HCT116 (cell line): ENCODE data around the gene CFAP46. TPM values are rescaled to one million over a fixed set of nuclear protein-coding genes. Genes with fewer than 3 reads are reported as not detected.

Experiments
- ATAC-seq: fragments of 200-7000 bp; cut with Tn5 transposase; 2 replicates; pipeline ENCODE4 v1.9.1; 2020; ENCODE audit warnings: mild to moderate bottlenecking, moderate library complexity
- BruUV-seq: library from RNA; stranded (reverse); fragments of 400-500 nt; replicated peaks from 2 replicates; lab custom pipeline; 2021; lab: Mats Ljungman, UMichigan
- CTCF ChIA-PET: fragments of 300-600 bp; sonication (Branson Sonifier 250); formaldehyde crosslinking; loops from one replicate; lab custom pipeline; 2021; ENCODE audit warnings: antibody characterized with exemption; lab: Charles Lee
- POLR2A ChIA-PET: fragments of 300-600, 350-600 bp; sonication (Branson Sonifier 250); formaldehyde crosslinking; loops from one replicate; lab custom pipeline; 2021; ENCODE audit warnings: antibody characterized with exemption; lab: Charles Lee
- RAD21 ChIA-PET, 2 experiments: fragments of 300-600 bp; sonication (Branson Sonifier 250); formaldehyde crosslinking; loops; one replicate each; lab custom pipeline; 2023; ENCODE audit warnings: low total read pairs in 2 of 2; ENCODE audit not compliant: uncharacterized antibody in 2 of 2, unreplicated experiment in 2 of 2, low non-redundant PET in 1 of 2; lab: Charles Lee
- DNase-seq: peaks from one replicate; pipeline ENCODE4 v3.0.0-alpha.2; 2010; ENCODE audit warnings: low read depth, low spot score
- H2AFZ ChIP-seq: fragments of 200-600 bp; shearing (Covaris generic), sonication (generic); 2 replicates; pipeline ENCODE4 v1.6.1; 2017; ENCODE audit warnings: low read depth, mixed run types, mixed read lengths, antibody characterized with exemption, low read length; ENCODE audit not compliant: poor library complexity, severe bottlenecking
- H3K27ac ChIP-seq: 2 replicates; pipeline ENCODE4 v1.5.1; 2012; ENCODE audit warnings: low read depth, low read length
- H3K27me3 ChIP-seq: fragments of 200-600 bp; sonication (generic); 2 replicates; pipeline ENCODE4 v1.6.1; 2016; ENCODE audit warnings: mixed run types, low read length, mixed read lengths; ENCODE audit not compliant: insufficient read depth
- H3K36me3 ChIP-seq, 2 experiments: fragments of 200-500 bp in 1 of 2; fragments of 200-600 bp in 1 of 2; sonication (Bioruptor generic) in 1 of 2; sonication (generic) in 1 of 2; 2 replicates each; pipeline versions ENCODE4 v1.5.1 to v1.6.1; 2014 to 2016; ENCODE audit warnings: low read length in 2 of 2, inconsistent platforms in 1 of 2, mixed read lengths in 1 of 2, mixed run types in 1 of 2; ENCODE audit not compliant: insufficient read depth in 2 of 2, control insufficient read depth in 1 of 2
- H3K4me1 ChIP-seq, 2 experiments: fragments of 200-600 bp in 1 of 2; sonication (generic) in 1 of 2; 2 replicates each; pipeline versions ENCODE4 v1.5.1 to v1.6.1; 2012 to 2017; ENCODE audit warnings: low read length in 2 of 2, inconsistent platforms in 1 of 2, mild to moderate bottlenecking in 1 of 2, mixed read lengths in 1 of 2, mixed run types in 1 of 2, moderate library complexity in 1 of 2; ENCODE audit not compliant: insufficient read depth in 2 of 2, control insufficient read depth in 1 of 2
- H3K4me2 ChIP-seq: fragments of 200-600 bp; sonication (generic); 2 replicates; pipeline ENCODE4 v1.6.1; 2017; ENCODE audit warnings: mixed run types, low read length, mixed read lengths
- H3K4me3 ChIP-seq, 2 experiments: fragments of 200-600 bp in 1 of 2; sonication (generic) in 1 of 2; replicated peaks in 1 of 2; 2 replicates each; pipeline ENCODE4 v1.5.1; 2011 to 2016; ENCODE audit warnings: low read length in 2 of 2, control low read depth in 1 of 2, low read depth in 1 of 2, mild to moderate bottlenecking in 1 of 2, mixed read lengths in 1 of 2, mixed run types in 1 of 2
- H3K79me2 ChIP-seq: fragments of 200-600 bp; sonication (generic); 2 replicates; pipeline ENCODE4 v1.6.1; 2017; ENCODE audit warnings: mild to moderate bottlenecking, mixed run types, low read length, moderate library complexity, mixed read lengths; ENCODE audit not compliant: insufficient read depth
- H3K9ac ChIP-seq: fragments of 200-600 bp; sonication (generic); 2 replicates; pipeline ENCODE4 v1.6.1; 2016; ENCODE audit warnings: low read length, mixed read lengths
- H3K9me2 ChIP-seq: fragments of 200-600 bp; sonication (generic), shearing (Covaris generic); 2 replicates; pipeline ENCODE4 v1.6.1; 2017; ENCODE audit warnings: mixed run types, mild to moderate bottlenecking, moderate library complexity; ENCODE audit not compliant: insufficient read depth
- H3K9me3 ChIP-seq, 2 experiments: fragments of 200-500 bp in 1 of 2; fragments of 200-600 bp in 1 of 2; sonication (Bioruptor generic) in 1 of 2; sonication (generic) in 1 of 2; 2 replicates each; pipeline ENCODE4 v1.6.1; 2014 to 2017; ENCODE audit warnings: low read length in 2 of 2, mixed read lengths in 2 of 2, inconsistent platforms in 1 of 2, low read depth in 1 of 2, mild to moderate bottlenecking in 1 of 2, mixed run types in 1 of 2, moderate library complexity in 1 of 2; ENCODE audit not compliant: control insufficient read depth in 1 of 2, insufficient read depth in 1 of 2
- H4K20me1 ChIP-seq: fragments of 200-600 bp; sonication (generic), shearing (Covaris generic); 2 replicates; pipeline ENCODE4 v1.6.1; 2017; ENCODE audit warnings: mixed run types, mild to moderate bottlenecking, moderate library complexity; ENCODE audit not compliant: insufficient read depth
- ELF1 ChIP-seq: IDR thresholded peaks from 2 replicates; pipeline ENCODE4 v1.6.1; 2012; ENCODE audit warnings: low read depth, borderline replicate concordance
- POLR2AphosphoS5 ChIP-seq: IDR thresholded peaks from 2 replicates; pipeline ENCODE4 v1.6.1; 2011; ENCODE audit warnings: mild to moderate bottlenecking, low read depth, low read length, moderate library complexity
- RAD21 ChIP-seq: IDR thresholded peaks from 2 replicates; pipeline ENCODE4 v1.6.1; 2012; ENCODE audit warnings: low read depth, mild to moderate bottlenecking
- SP1 ChIP-seq: IDR thresholded peaks from 2 replicates; pipeline ENCODE4 v1.6.1; 2012; ENCODE audit warnings: low read depth
- TCF7L2 ChIP-seq: IDR thresholded peaks from 2 replicates; pipeline ENCODE4 v1.7.0; 2011; ENCODE audit warnings: borderline replicate concordance, inconsistent platforms; ENCODE audit not compliant: insufficient read depth, insufficient read length; ENCODE audit errors: extremely low read depth
- intact Hi-C: fragments of 100-400 bp; cut with micrococcal nuclease; formaldehyde crosslinking; loops from 2 replicates; pipeline ENCODE4 v1.10.0; 2022
- total RNA-seq: library from RNA; stranded (reverse); gene quantifications from one replicate; pipeline ENCODE4 v1.2.1, GENCODE V29; 2021; ENCODE audit not compliant: unreplicated experiment
- TF ChIP-seq, protein P1 (sequence below): IDR thresholded peaks from 2 replicates; pipeline ENCODE4 v1.6.1; 2012
- TF ChIP-seq, protein P2 (sequence below): IDR thresholded peaks from 2 replicates; pipeline ENCODE4 v1.6.1; 2011; ENCODE audit warnings: mild to moderate bottlenecking, low read length, moderate library complexity; ENCODE audit not compliant: insufficient replicate concordance; ENCODE audit errors: extremely low read depth

The CFAP46 gene
- total RNA-seq, 1 experiment from 2014 or later = 1.4 TPM

DNA sequence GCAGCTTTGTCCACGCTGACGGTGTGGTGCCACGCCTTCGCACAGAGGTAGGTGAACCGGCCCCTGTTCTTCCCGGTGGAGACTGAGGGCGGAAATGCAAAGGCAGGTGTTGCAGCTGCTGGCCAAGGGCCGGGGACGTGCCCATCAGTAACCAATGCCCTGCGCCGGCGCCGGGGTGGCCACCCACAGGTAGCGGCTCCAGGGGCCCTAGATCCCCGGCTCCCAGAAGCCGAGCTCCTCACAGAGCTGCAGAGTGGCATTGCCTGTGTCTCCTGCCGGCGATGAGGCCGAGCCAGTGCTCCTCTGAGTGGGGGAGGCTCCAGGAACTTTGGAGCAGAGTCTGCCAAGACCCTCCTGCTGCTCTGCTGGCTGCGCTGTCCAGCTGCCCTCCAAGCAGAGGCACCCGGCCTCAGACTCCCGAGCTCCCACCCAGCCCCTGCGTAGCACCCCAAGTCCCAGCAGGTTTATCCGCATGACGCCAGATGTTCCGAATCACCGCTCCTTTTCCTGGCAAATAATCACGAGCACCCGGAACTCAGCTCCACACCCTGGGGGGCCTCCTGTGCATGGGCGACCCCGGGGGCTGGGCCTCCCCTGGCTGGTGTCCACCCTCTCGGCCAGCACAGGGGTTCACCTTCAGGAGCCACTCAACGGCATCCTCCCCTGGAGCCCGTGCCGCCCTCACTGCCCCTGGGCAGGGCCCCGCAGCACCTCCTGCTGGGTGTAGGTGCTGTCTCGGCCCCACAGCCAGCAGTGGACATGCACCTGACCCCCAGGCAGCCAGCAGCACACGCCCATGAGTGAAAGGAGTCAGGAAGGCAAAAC lies 22.1 kb downstream of the CFAP46 start:
- no peak overlapping the region for H2AFZ ChIP-seq
- H3K27ac ChIP-seq = no peak overlapping the region
- no peaks in the 10 kb centered on the region for H3K9me2 ChIP-seq
- ATAC-seq (no peak), DNase-seq (no peak)
- TF ChIP-seq, protein P1, sequence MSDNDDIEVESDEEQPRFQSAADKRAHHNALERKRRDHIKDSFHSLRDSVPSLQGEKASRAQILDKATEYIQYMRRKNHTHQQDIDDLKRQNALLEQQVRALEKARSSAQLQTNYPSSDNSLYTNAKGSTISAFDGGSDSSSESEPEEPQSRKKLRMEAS = no peak
- TF ChIP-seq SP1 (no peak), POLR2AphosphoS5 (no peak), RAD21 (no peak), TCF7L2 (no peak), ELF1 (no peak)
- TF ChIP-seq, protein P2, sequence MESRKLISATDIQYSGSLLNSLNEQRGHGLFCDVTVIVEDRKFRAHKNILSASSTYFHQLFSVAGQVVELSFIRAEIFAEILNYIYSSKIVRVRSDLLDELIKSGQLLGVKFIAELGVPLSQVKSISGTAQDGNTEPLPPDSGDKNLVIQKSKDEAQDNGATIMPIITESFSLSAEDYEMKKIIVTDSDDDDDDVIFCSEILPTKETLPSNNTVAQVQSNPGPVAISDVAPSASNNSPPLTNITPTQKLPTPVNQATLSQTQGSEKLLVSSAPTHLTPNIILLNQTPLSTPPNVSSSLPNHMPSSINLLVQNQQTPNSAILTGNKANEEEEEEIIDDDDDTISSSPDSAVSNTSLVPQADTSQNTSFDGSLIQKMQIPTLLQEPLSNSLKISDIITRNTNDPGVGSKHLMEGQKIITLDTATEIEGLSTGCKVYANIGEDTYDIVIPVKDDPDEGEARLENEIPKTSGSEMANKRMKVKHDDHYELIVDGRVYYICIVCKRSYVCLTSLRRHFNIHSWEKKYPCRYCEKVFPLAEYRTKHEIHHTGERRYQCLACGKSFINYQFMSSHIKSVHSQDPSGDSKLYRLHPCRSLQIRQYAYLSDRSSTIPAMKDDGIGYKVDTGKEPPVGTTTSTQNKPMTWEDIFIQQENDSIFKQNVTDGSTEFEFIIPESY = no peak
- no peaks in the 10 kb centered on the region for H3K79me2 ChIP-seq
- H3K9me3 ChIP-seq = no peaks in the 10 kb centered on the region
- ChIA-PET POLR2A (no interaction called here), CTCF (no interaction called here), RAD21 (no interaction called here)
- no peaks in the 10 kb centered on the region for H4K20me1 ChIP-seq
- intact Hi-C loops = no loop called here
- no peaks in the 10 kb centered on the region for H3K4me1 ChIP-seq
- BruUV-seq = no TSS peak
- H3K27me3 ChIP-seq = no peaks in the 10 kb centered on the region
- H3K36me3 ChIP-seq = no peaks in the 10 kb centered on the region
- no peak overlapping the region for H3K4me2 ChIP-seq
- no peak overlapping the region for H3K4me3 ChIP-seq
- no peak overlapping the region for H3K9ac ChIP-seq
